Ovary (tissue), 9 donors: ENCODE results near the gene NCK1. TPM values are rescaled to one million over a fixed set of nuclear protein-coding genes. Genes with fewer than 3 reads are reported as not detected.

ENCODE experiments used
- DNase-seq, 5 donors: peaks; one replicate each; pipeline ENCODE4 v3.0.0-alpha.2; 2019 to 2020
- H3K27ac ChIP-seq, 2 donors: fragments of 200-600 bp; one replicate each; pipeline versions ENCODE4 v1.5.1 to v1.8.0; 2019 to 2022
- H3K27me3 ChIP-seq: fragments of 200-600 bp; one replicate; pipeline ENCODE4 v1.8.0; 2022
- H3K36me3 ChIP-seq: fragments of 200-600 bp; sonication (generic); one replicate; pipeline ENCODE4 v1.5.1; 2019
- H3K4me1 ChIP-seq: one replicate; pipeline ENCODE4 v1.8.1; 2013; ENCODE audit warnings: mild to moderate bottlenecking, moderate library complexity; ENCODE audit not compliant: insufficient read depth
- H3K4me3 ChIP-seq: fragments of 200-600 bp; sonication (generic); one replicate; pipeline ENCODE4 v1.5.1; 2017
- H3K9me3 ChIP-seq, 2 donors: fragments of 200-600 bp in 1 of 2; sonication (generic) in 1 of 2; one replicate each; pipeline versions ENCODE4 v1.5.1 to v1.8.1; 2013 to 2019; ENCODE audit warnings: mild to moderate bottlenecking in 1 of 2, moderate library complexity in 1 of 2
- EP300 ChIP-seq: sonication (generic); formaldehyde crosslinking; IDR thresholded peaks from one replicate; pipeline ENCODE4 v1.6.1; 2017; ENCODE audit warnings: antibody characterized with exemption
- POLR2A ChIP-seq: fragments of 450-650 bp; IDR thresholded peaks from one replicate; pipeline ENCODE4 v1.6.1; 2017; ENCODE audit warnings: antibody characterized with exemption, mild to moderate bottlenecking, moderate library complexity
- WGBS, 3 donors: extraction: QIAGEN DNeasy Blood & Tissue Kit in 1 of 3; methylation state at CpG; one replicate each; pipeline versions ENCODE4 v1.1.5 to v1.1.7; 2013 to 2017; 5-methylcytosine and 5-hydroxymethylcytosine counted together
- intact Hi-C, 4 donors: fragments of 100-400 bp; cut with DNase I; formaldehyde crosslinking; loops; one replicate each; pipeline versions ENCODE4 v1.11.0 to v1.15.1; 2022 to 2023
- polyA plus RNA-seq, 2 donors: library from polyadenylated mRNA; stranded (reverse); fragments of 200-250 nt in 1 of 2; fragments of 350-450 nt in 1 of 2; fragmentation: Illumina TruSeq in 1 of 2; extraction: RNeasy Lipid Tissue Mini Kit (QIAGEN cat#74804) in 1 of 2; gene quantifications; one replicate each; pipeline ENCODE4 v1.2.3, GENCODE V29; 2013 to 2014
- total RNA-seq, 7 donors: library from RNA; depleted of rRNA in 2 of 7; stranded (reverse); fragments of >200 nt in 2 of 7; fragmentation: NEBNext Ultra II Directional in 3 of 7; extraction: Animal tissue kit (Norgen Biotek cat#: 25700) in 3 of 7; gene quantifications; one replicate each; pipeline versions ENCODE4 v1.1.0 to v1.2.4, GENCODE V29; 2016 to 2023
- TF ChIP-seq, protein P1 (sequence below), 3 donors: fragments of 450-650 bp in 2 of 3; fragments of 200-600 bp in 1 of 3; IDR thresholded peaks; one replicate each; pipeline versions ENCODE4 v1.5.1 to v1.8.0; 2016 to 2022; ENCODE audit warnings: antibody characterized with exemption in 3 of 3, mild to moderate bottlenecking in 1 of 3
- donor health status: DM: no; HTN: no; CAD: no; lungs with moderate emphysema.
- donor health status: DM: no; HTN: no; CAD: no.
- donor health status: Bipolar disorder and iron deficiency.
- donor health status: DM: yes; HTN: yes; CAD: no.
- donor health status: DM: no; HTN: no; CAD: no.
- donor health status: DM: yes; HTN: yes; CAD: no.

Gene NCK1
- total and polyA plus RNA-seq, 9 donors: 27.6 to 49.4 (median 36.0) TPM

- H3K27me3 ChIP-seq: no peaks in the 10 kb centered on the region
- intact Hi-C loops: no loop called here
- H3K9me3 ChIP-seq: no peaks in the 10 kb centered on the region
- TF ChIP-seq POLR2A: no peak
- TF ChIP-seq, protein P1, sequence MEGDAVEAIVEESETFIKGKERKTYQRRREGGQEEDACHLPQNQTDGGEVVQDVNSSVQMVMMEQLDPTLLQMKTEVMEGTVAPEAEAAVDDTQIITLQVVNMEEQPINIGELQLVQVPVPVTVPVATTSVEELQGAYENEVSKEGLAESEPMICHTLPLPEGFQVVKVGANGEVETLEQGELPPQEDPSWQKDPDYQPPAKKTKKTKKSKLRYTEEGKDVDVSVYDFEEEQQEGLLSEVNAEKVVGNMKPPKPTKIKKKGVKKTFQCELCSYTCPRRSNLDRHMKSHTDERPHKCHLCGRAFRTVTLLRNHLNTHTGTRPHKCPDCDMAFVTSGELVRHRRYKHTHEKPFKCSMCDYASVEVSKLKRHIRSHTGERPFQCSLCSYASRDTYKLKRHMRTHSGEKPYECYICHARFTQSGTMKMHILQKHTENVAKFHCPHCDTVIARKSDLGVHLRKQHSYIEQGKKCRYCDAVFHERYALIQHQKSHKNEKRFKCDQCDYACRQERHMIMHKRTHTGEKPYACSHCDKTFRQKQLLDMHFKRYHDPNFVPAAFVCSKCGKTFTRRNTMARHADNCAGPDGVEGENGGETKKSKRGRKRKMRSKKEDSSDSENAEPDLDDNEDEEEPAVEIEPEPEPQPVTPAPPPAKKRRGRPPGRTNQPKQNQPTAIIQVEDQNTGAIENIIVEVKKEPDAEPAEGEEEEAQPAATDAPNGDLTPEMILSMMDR (IDR thresholded peaks at IDR 0.05): no peak
- TF ChIP-seq EP300: no peak
- DNase-seq: no peak
- H3K4me3 ChIP-seq: no peak overlapping the region
- 81 to 88% (median 85%) methylated on average over 1 of the region's 1 CpG for WGBS, 3 donors
- no peaks in the 10 kb centered on the region for H3K36me3 ChIP-seq
- H3K27ac ChIP-seq: no peak overlapping the region
- H3K4me1 ChIP-seq: peaks cover 1% of the 10 kb centered on the region
Observed at GRCh38 chr3:136950623-136951022, 88.6 kb downstream of the NCK1 start.

DNA sequence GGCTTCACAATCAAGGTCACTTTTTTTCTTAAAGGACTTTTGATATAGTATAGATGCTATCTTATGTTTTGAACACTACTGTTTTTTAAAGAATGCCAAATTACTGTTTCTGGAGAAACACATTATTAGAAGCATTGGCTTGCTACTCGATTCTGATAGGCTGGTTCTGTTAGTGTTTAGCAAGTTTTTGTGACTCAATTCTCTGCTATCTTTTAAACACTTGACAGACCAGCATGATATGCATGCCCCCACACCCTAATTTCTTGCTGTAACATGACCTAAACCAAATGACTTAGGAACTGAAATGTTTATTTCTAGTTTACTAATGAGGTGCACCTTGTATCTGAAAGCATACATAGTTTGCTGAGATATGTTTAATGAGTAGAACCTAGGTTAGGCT is 90.3 kb downstream of the NCK1 start:
- intact Hi-C loops: no loop called here
- 29 to 65% (median 35%) methylated on average over 1 of the region's 1 CpG for WGBS, 3 donors
- no peak overlapping the region for H3K27ac ChIP-seq

DNA sequence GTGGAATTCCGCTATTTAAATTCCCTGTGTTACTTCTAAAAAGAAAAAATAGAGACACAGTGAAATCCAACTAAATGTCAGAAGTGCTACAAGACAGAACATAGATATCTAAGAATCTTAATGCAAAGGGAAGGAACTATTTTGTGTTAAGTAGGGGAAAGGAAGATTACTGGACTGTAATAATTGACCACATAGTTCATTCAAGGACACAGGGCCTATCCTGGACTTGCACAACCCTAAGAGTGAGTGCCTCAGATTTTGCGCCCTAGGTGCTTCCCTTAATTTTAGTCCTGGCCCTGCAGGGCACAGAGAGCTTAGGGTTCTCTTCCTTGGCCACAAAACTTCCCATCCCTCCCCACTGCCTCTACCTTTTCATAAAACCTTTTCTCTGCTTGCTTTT is 92.2 kb downstream of the NCK1 start:
- 97 to 98% (median 98%) methylated on average over 2 of the region's 2 CpGs for WGBS, 3 donors
- no peaks in the 10 kb centered on the region for H3K36me3 ChIP-seq
- TF ChIP-seq EP300: no peak
- TF ChIP-seq POLR2A: no peak
- TF ChIP-seq, protein P1 (IDR thresholded peaks at IDR 0.05): no peak
- no peak overlapping the region for H3K27ac ChIP-seq
- no peak for DNase-seq
- intact Hi-C loops: no loop called here
- no peak overlapping the region for H3K4me3 ChIP-seq
- H3K4me1 ChIP-seq: peaks cover 1% of the 10 kb centered on the region
- no peaks in the 10 kb centered on the region for H3K9me3 ChIP-seq
- no peaks in the 10 kb centered on the region for H3K27me3 ChIP-seq

More for the DNA sequence above, 90.3 kb downstream of the NCK1 start:
- TF ChIP-seq POLR2A: no peak
- no peak for TF ChIP-seq EP300
- TF ChIP-seq, protein P1 (IDR thresholded peaks at IDR 0.05): no peak
- Histone ChIP-seq H3K27me3 (no peaks in the 10 kb centered on the region), H3K4me3 (no peak overlapping the region), H3K36me3 (no peaks in the 10 kb centered on the region), H3K9me3 (no peaks in the 10 kb centered on the region), H3K4me1 (peaks cover 1% of the 10 kb centered on the region)
- DNase-seq: no peak

DNA sequence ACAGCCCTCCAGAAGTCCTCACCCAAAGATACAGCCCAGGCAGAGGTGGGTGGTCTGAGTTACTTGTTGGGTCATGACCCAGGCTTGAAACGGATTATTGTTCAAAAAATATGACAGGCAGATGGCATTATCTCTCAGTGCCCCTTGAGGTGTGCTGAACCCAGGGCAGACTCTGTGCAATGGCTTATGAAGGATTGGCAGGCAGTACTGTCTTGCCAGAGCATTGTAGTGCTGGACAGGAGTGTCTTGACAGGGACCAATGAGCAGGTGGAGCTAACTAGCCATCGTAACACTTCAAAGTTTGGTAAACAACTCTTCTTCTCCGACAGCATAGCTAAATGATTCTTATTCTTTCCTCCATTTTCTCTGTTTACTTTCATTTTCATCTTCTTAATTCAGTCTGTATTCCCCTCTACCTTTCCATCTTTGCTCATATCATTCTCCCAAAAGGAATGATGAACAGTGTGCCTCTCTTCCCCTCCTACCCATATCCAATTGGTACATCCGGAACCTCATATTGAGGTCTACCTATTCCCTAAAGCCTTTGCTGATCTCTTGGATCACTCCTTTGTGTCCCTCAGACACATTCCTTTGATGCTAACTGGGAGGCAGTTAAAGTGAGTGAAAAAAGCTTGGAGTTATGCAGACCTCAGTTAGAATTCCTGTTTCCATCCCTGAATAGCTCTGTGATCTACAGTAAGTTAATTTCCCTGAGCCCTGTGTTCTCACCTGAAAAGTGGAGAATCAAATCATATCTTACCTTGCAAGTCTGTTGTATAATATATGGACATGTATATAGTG is 93.2 kb downstream of the NCK1 start:
- H3K27me3 ChIP-seq: no peaks in the 10 kb centered on the region
- WGBS, 3 donors: 78 to 83% (median 83%) methylated on average over 4 of the region's 4 CpGs
- H3K4me3 ChIP-seq: no peak overlapping the region
- TF ChIP-seq, protein P1 (IDR thresholded peaks at IDR 0.05): no peak
- no peak for TF ChIP-seq EP300
- TF ChIP-seq POLR2A: no peak
- H3K36me3 ChIP-seq: no peaks in the 10 kb centered on the region
- DNase-seq: no peak
- intact Hi-C loops: no loop called here
- peaks cover 1% of the 10 kb centered on the region for H3K4me1 ChIP-seq
- no peak overlapping the region for H3K27ac ChIP-seq
- no peaks in the 10 kb centered on the region for H3K9me3 ChIP-seq
